SJSA1 (cell line): Measurements from ENCODE around the gene GNB4. TPM values are rescaled to one million over a fixed set of nuclear protein-coding genes. Genes with fewer than 3 reads are reported as not detected.

Source experiments
- DNase-seq, 2 experiments: peaks; one replicate each; pipeline ENCODE4 v3.0.0-alpha.2; 2015 to 2020; ENCODE audit warnings: low spot score in 2 of 2, low read depth in 1 of 2
- H3K27ac ChIP-seq: fragments of 250-450 bp; sonication (Bioruptor Pico); 2 replicates; pipeline ENCODE4 v1.5.1; 2020; ENCODE audit warnings: mild to moderate bottlenecking, moderate library complexity
- H3K27me3 ChIP-seq: fragments of 250-450 bp; sonication (Bioruptor Pico); replicated peaks from 2 replicates; pipeline ENCODE4 v1.5.1; 2020; ENCODE audit warnings: mild to moderate bottlenecking, moderate library complexity
- H3K36me3 ChIP-seq: fragments of 250-450 bp; sonication (Bioruptor Pico); 2 replicates; pipeline ENCODE4 v1.5.1; 2020; ENCODE audit warnings: mild to moderate bottlenecking
- H3K4me1 ChIP-seq: fragments of 250-450 bp; sonication (Bioruptor Pico); replicated peaks from 2 replicates; pipeline ENCODE4 v1.6.1; 2021; ENCODE audit warnings: mild to moderate bottlenecking
- H3K4me3 ChIP-seq: fragments of 250-450 bp; sonication (Bioruptor Pico); 2 replicates; pipeline ENCODE4 v1.5.1; 2020; ENCODE audit warnings: mild to moderate bottlenecking
- H3K9me3 ChIP-seq: fragments of 250-450 bp; sonication (Bioruptor Pico); replicated peaks from 2 replicates; pipeline ENCODE4 v1.5.1; 2020; ENCODE audit warnings: mild to moderate bottlenecking
- total RNA-seq: library from RNA; depleted of rRNA; stranded (reverse); fragments of >200 nt; shearing (Covaris generic); gene quantifications from 2 replicates; pipeline ENCODE4 v1.2.3, GENCODE V29; 2014

The GNB4 gene
- total RNA-seq, 1 experiment from 2014 or later, result 113 TPM

DNA sequence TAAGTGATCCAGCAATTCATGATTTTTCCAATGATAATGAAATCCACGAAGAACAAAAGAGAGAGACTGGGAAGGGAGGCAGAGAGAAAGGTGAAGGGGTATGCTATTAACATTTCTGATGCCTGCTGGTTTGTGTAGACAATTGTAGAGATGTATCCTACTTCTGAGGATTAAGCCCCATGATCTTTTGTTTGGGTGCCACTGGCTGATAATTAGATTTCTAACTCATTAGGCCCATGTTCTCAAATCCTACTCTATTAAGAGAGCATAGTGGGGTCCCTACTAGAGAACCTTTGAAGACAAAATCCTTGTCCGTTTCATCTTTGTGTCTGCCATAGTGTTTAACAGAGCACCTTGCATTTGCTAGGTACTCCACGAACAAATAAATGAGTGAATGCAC, 2.7 kb upstream of the GNB4 start:
- Histone ChIP-seq H3K27me3 (no peaks in the 10 kb centered on the region), H3K4me1 (peaks cover 28% of the 10 kb centered on the region), H3K27ac (no peak overlapping the region), H3K4me3 (no peak overlapping the region), H3K36me3 (peaks cover 6% of the 10 kb centered on the region), H3K9me3 (0 out of 2 replicates have a peak, but pooled peaks cover 4% of the 10 kb centered on the region)
- no peak for DNase-seq

DNA sequence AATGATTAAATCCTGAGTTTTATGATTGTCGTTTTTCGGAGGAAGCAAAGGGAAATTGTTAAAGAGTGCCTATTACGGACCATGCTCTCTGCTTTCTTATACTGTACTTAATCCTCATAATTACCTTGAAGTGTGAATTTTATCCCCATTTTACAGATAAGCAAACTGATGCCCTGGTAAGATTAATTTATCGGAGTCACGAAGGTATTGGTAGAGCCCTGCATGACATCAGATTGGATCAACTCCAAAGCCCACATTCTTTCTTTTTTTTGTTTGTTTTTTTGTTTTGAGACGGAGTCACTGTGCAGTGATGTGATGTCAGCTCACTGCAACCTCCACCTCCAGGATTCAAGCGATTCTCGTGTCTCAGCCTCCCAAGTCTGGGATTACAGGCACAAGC, 1.6 kb upstream of the GNB4 start:
- H3K9me3 ChIP-seq, result 0 out of 2 replicates have a peak, but pooled peaks cover 4% of the 10 kb centered on the region
- peak in 1 of 2 experiments; percentile 9 for DNase-seq
- H3K36me3 ChIP-seq, result peaks cover 9% of the 10 kb centered on the region
- peak overlapping the region; percentile 95 for H3K27ac ChIP-seq
- peaks cover 30% of the 10 kb centered on the region for H3K4me1 ChIP-seq
- H3K4me3 ChIP-seq, result no peak overlapping the region
- no peaks in the 10 kb centered on the region for H3K27me3 ChIP-seq

DNA sequence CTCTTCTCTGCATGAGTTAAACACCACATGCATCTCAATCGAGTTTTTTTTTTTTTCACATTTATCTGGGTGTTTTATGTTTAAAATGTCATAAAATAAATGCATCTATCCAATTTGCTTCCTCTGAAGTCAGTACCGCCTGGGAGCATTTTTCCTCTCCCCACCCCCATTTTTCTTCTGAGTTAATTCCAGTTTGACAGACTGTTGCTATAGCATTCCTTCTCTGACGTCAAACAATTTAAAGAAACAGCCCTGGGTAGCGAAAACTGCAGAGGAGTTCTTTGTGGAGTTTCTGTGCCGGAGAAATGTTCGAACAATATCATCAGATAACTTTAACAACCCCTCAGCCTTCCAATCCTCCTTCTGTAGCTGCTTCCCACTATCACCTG, 900 bp upstream of the GNB4 start:
- H3K4me1 ChIP-seq, result peaks cover 30% of the 10 kb centered on the region
- H3K27ac ChIP-seq, result peak overlapping the region; percentile 95
- peaks cover 14% of the 10 kb centered on the region for H3K36me3 ChIP-seq
- peak overlapping the region; percentile 99 for H3K4me3 ChIP-seq
- 0 out of 2 replicates have a peak, but pooled peaks cover 4% of the 10 kb centered on the region for H3K9me3 ChIP-seq
- no peaks in the 10 kb centered on the region for H3K27me3 ChIP-seq
- peak in 1 of 2 experiments; percentile 65 for DNase-seq

DNA sequence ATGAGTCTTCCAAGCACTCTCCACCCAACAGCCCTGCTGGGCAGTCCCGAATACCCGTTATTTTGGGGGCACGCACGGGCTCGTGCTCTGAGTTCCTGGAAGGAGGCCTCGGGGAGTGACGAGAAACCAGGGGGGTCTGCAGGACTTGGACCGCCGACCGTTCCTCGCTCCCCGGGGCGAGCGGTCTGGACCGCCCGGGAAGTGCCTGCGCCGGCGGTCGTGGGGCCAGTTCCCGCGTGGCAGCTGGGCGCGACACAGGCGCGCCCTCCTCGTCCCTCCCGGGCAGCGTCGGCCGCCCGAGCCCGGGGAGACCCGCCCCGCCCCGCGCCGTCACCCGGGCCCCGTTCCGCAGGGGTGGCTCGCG, 387 bp downstream of the GNB4 start:
- DNase-seq, result peak; percentile 44 to 76
- H3K27me3 ChIP-seq, result no peaks in the 10 kb centered on the region
- H3K4me3 ChIP-seq, result peak overlapping the region; percentile 99
- H3K4me1 ChIP-seq, result peaks cover 30% of the 10 kb centered on the region
- H3K9me3 ChIP-seq, result 0 out of 2 replicates have a peak, but pooled peaks cover 4% of the 10 kb centered on the region
- H3K36me3 ChIP-seq, result peaks cover 25% of the 10 kb centered on the region
- peak overlapping the region; percentile 95 for H3K27ac ChIP-seq

DNA sequence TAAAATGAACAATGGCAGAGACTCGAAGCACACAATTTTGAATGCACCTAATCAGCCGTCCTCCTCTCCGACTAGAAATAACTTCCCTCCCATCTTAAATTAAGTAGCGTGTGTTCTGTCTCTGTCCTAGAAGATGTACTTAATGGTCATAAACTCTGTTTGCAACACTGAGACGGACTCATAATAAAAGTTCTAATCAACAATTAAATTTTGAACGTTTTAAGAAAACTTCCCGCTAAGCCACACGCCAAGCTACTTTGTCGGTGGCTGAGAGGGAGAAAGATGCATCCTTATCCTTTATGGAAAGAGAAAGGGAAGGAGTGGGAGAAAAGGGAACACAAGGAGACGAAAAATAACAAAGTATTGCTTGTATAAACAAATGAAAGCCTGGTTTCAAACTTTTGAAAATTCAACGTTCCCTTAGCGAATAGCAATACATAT, 989 bp downstream of the GNB4 start:
- DNase-seq, result peak in 1 of 2 experiments; percentile 43
- peak overlapping the region; percentile 99 for H3K4me3 ChIP-seq
- H3K4me1 ChIP-seq, result peaks cover 30% of the 10 kb centered on the region
- H3K27ac ChIP-seq, result peak overlapping the region; percentile 95
- 0 out of 2 replicates have a peak, but pooled peaks cover 4% of the 10 kb centered on the region for H3K9me3 ChIP-seq
- H3K27me3 ChIP-seq, result no peaks in the 10 kb centered on the region
- peaks cover 31% of the 10 kb centered on the region for H3K36me3 ChIP-seq

DNA sequence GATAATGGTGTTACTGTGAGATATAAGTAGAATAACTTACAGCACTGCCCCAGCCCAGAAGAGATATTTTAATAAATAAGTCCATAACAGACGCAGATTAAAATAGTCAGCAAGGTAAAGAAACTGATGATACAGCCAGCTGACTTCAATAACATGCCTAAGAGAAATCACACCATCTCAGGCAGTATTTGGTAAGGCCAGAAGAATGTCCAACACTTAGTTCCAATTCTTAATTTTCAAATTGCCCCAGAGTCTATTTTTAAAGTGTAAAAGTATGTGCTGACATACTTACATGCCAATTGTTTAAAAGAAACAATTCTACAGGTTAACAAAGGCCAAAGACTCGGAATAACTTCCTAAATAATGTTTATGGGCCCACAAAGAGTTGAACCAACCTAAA, 1.6 kb downstream of the GNB4 start:
- Histone ChIP-seq H3K4me1 (peaks cover 25% of the 10 kb centered on the region), H3K9me3 (0 out of 2 replicates have a peak, but pooled peaks cover 4% of the 10 kb centered on the region), H3K27ac (peak overlapping the region; percentile 95; the same call in 1 of the 2 replicates), H3K27me3 (no peaks in the 10 kb centered on the region), H3K36me3 (peaks cover 31% of the 10 kb centered on the region), H3K4me3 (peak overlapping the region; percentile 99)
- peak in 1 of 2 experiments; percentile 11 for DNase-seq

DNA sequence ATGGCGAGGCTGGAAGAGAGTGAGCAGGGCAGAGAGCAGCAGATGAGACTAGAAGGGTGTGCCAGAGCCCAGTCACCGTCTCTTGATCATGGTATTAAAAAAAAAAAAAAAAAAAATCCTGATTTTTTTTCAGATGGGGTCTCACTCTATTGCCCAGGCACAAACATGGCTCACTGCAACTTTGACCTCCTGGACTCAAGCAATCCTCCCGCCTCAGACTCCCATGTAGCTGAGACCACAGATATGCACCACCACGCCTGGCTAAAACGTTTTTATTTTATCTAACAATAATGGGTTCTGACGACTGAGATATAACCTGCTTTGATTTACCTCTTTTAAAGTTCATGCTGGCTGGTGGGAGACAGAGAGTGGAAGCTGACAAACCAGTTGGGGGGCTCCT, 4.0 kb downstream of the GNB4 start:
- H3K36me3 ChIP-seq, result peaks cover 41% of the 10 kb centered on the region
- no peak overlapping the region for H3K4me3 ChIP-seq
- 0 out of 2 replicates have a peak, but pooled peaks cover 4% of the 10 kb centered on the region for H3K9me3 ChIP-seq
- DNase-seq, result no peak
- peaks cover 14% of the 10 kb centered on the region for H3K4me1 ChIP-seq
- no peak overlapping the region for H3K27ac ChIP-seq
- H3K27me3 ChIP-seq, result no peaks in the 10 kb centered on the region

DNA sequence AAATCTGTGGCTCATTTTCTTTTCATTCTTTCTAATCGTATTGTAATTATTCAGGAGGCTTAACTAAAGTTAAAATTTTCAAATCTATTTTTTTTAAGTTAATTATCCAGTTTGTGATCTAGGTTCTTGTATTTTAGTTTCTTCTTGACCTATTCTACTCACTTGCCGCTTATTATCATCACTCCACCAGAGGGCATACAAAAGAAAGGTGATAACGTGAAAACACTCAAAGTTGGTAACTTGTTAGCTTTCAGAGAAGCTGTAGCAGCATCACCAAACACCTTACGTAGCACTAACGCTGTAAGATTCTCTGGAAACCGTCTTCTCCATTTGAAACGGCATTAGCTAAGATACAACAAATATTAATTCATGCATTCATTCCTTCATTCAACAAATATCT, 4.8 kb downstream of the GNB4 start:
- DNase-seq, result peak in 1 of 2 experiments; percentile 11
- no peaks in the 10 kb centered on the region for H3K27me3 ChIP-seq
- H3K9me3 ChIP-seq, result 0 out of 2 replicates have a peak, but pooled peaks cover 4% of the 10 kb centered on the region
- peaks cover 41% of the 10 kb centered on the region for H3K36me3 ChIP-seq
- H3K4me3 ChIP-seq, result no peak overlapping the region
- no peak overlapping the region for H3K27ac ChIP-seq
- peaks cover 9% of the 10 kb centered on the region for H3K4me1 ChIP-seq

DNA sequence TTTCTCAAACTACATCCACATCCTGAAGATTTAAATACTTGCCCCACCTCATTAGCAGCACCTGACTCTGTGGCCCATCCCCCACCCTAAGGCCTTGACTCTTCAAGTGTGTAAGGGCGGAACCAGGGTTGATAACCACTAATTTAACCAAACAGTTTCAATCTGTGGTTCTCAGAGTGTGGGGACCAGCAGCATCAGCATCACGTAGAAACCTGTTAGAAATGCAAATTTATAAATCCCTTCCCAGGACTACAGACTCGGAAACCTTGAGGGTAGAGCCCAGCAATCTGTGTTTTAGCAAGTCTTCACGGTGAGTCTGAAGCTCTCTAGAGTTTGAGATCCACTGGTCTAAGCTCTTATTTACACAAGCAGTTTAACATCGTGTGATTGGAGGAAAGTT, 12.4 kb downstream of the GNB4 start:
- no peak for DNase-seq
- H3K4me1 ChIP-seq, result no peaks in the 10 kb centered on the region
- peaks cover 23% of the 10 kb centered on the region for H3K36me3 ChIP-seq
- H3K4me3 ChIP-seq, result no peak overlapping the region
- H3K27ac ChIP-seq, result no peak overlapping the region
- no peaks in the 10 kb centered on the region for H3K27me3 ChIP-seq
- H3K9me3 ChIP-seq, result no peaks in the 10 kb centered on the region

DNA sequence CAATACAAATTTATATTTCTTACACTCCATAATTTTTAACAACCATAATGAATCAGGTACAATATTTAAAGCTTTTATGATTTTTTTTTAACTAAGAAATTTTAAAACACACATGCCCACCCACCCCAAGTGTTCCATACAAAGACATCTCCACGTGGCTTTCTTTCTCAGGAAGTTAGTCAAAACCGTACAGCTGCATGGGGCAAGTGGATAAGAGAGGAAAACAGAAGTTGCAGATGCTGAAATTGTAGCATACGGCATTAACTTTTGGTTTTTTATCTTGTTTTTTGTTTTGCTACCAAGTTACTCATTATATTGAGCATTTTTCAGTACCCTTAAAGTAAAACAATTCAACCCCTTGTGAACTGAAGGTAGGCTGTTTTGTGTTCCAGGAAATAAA, 14.8 kb downstream of the GNB4 start:
- DNase-seq, result no peak
- H3K27ac ChIP-seq, result no peak overlapping the region
- H3K36me3 ChIP-seq, result peaks cover 13% of the 10 kb centered on the region
- H3K9me3 ChIP-seq, result no peaks in the 10 kb centered on the region
- no peak overlapping the region for H3K4me3 ChIP-seq
- H3K27me3 ChIP-seq, result no peaks in the 10 kb centered on the region
- H3K4me1 ChIP-seq, result no peaks in the 10 kb centered on the region

DNA sequence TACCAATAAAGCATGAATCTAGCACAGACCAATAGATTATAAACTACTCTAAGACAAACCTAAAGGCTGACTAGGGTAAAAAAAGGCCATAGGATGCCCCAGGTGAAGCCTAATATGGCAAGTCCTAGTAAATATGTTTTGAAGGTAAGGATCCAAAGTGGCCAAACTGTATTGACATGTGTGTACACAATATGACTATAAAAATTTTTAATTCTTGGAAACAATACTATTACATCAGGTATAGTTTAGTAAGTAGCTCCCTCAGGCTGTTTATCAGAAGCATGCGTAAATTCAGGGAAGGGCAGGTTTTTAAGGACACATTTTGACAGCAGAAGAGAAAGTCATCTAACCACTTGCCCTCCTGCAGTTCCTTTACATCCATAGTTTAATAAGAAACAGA, 18.8 kb downstream of the GNB4 start:
- H3K9me3 ChIP-seq, result no peaks in the 10 kb centered on the region
- DNase-seq, result no peak
- no peaks in the 10 kb centered on the region for H3K27me3 ChIP-seq
- no peak overlapping the region for H3K27ac ChIP-seq
- H3K36me3 ChIP-seq, result peaks cover 2% of the 10 kb centered on the region; the same call in 1 of the 2 replicates
- H3K4me3 ChIP-seq, result no peak overlapping the region
- H3K4me1 ChIP-seq, result no peaks in the 10 kb centered on the region

DNA sequence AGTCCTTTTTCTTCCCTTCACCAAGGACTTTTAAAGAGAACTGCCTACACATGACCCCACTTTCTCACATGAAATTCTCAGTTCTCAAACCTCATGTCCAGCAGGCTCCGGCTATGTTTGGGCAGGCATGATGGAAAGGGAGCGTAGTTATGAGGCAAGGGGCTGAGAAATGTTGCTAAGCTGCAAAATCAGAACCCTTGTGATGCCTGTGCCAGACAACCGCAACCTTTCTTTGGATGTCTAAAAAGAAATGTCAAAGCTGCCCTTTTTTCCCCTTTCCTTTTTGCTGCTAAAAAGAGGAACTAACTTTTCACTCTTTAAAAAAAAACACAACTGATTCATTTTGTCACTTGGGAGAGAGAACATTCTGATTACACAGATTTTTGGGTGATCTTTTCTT, 19.2 kb downstream of the GNB4 start:
- Histone ChIP-seq H3K4me1 (no peaks in the 10 kb centered on the region), H3K9me3 (no peaks in the 10 kb centered on the region), H3K4me3 (no peak overlapping the region), H3K27ac (no peak overlapping the region), H3K36me3 (peaks cover 2% of the 10 kb centered on the region; the same call in 1 of the 2 replicates), H3K27me3 (no peaks in the 10 kb centered on the region)
- no peak for DNase-seq

DNA sequence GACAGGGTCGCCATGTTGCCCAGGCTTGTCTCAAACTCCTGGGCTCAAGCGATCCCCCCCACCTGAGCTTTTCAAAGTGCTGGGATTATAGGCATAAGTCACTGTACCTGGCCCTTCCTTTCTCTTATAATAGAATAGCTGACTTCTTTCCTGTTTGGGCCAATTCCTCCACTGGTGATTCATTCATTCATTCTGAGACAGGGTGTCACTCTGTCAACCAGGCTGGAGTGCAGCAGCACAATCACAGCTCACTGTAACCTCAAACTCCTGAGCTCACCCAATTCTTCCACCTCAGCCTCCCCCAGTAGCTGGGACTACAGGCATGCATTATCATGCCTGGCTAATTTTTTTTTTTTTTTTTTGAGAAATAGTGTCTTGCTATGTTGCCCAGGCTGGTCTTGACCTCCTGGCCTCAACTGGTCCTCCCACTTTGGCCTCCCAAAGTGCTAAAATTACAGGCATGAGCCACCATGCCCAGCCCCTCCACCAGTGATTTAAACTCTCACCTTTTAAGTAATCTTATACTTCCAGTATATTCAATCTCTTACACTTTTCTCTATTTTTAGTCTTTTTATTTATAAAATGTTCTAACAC, 20.9 kb downstream of the GNB4 start:
- H3K27me3 ChIP-seq, result no peaks in the 10 kb centered on the region
- no peaks in the 10 kb centered on the region for H3K4me1 ChIP-seq
- no peak overlapping the region for H3K27ac ChIP-seq
- no peaks in the 10 kb centered on the region for H3K9me3 ChIP-seq
- no peak for DNase-seq
- peaks cover 14% of the 10 kb centered on the region for H3K36me3 ChIP-seq
- H3K4me3 ChIP-seq, result no peak overlapping the region

DNA sequence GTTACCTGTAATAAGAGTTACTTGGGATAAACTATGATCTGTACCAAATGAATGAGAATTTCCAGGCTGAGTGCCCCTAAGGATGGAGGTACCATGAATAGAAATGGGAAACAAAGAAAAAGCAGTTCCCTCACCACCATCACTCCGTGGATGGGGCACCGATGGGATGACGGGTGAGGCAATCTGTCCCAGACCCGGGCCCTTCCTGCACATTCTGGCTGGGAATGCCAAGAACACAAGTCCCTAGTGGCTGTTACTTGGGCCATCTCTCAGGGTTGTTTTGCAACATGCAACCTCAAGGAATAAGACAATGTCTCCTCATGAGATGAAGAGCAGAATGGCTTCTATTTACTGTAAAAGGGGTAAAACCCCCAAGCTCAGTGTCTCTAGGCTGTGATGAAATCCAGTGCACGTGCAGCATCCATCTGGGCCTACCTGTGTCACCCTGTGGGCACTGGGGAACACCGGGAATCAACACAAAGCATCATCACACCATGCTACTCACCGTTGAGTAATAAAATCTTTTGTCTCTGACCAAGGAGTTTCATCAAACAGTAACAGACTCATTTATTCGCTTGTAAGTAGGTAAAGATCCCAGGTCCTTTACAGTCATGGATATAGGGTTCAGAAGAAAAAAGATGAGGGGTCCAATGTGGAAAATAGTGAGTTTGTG, 22.3 kb downstream of the GNB4 start:
- Histone ChIP-seq H3K27me3 (no peaks in the 10 kb centered on the region), H3K36me3 (peaks cover 28% of the 10 kb centered on the region), H3K27ac (no peak overlapping the region), H3K9me3 (no peaks in the 10 kb centered on the region), H3K4me3 (no peak overlapping the region), H3K4me1 (no peaks in the 10 kb centered on the region)
- no peak for DNase-seq
